ENCODE results near the gene PPFIBP2.

PPFIBP2 gene

GRCh38 chr11:7696424-7696823 lies 182.6 kb downstream of the PPFIBP2 start:
- no peak for DNase-seq
- Histone ChIP-seq H3K27me3 (replicated peaks; ENCODE audit: insufficient read depth, low read length) (0 out of 2 replicates have a peak, but pooled peaks cover 6% of the 10 kb centered on the region), H3K4me1 (ENCODE audit: low read length) (peaks cover 3% of the 10 kb centered on the region; the same call in 1 of the 2 replicates), H2AFZ (ENCODE audit: low read length) (no peak overlapping the region), H3K9me2 (replicated peaks; ENCODE audit: insufficient read depth, low read length) (no peaks in the 10 kb centered on the region), H3K4me2 (ENCODE audit: low read depth, low read length) (no peak overlapping the region), H3K27ac (ENCODE audit: low read length) (no peak overlapping the region), H3K4me3 (ENCODE audit: low read length) (no peak overlapping the region), H3K9ac (ENCODE audit: low read length) (no peak overlapping the region), H4K20me1 (ENCODE audit: insufficient read depth, low read length) (no peaks in the 10 kb centered on the region), H3K36me3 (replicated peaks; ENCODE audit: insufficient read depth, low read length) (no peaks in the 10 kb centered on the region), H3K79me2 (ENCODE audit: low read length) (no peaks in the 10 kb centered on the region), H3F3A (ENCODE audit: insufficient read depth, low read length) (no peaks in the 10 kb centered on the region), H3K9me3 (replicated peaks; ENCODE audit: insufficient read depth, low read length) (no peaks in the 10 kb centered on the region)
- no peak for TF ChIP-seq EZH2 (optimal IDR thresholded peaks at IDR 0.05; ENCODE audit: low read depth, low read length)
- no peak for TF ChIP-seq EZH2phosphoT487 (IDR thresholded peaks at IDR 0.05; ENCODE audit: low read length)
- no peak for TF ChIP-seq CTCF (IDR thresholded peaks at IDR 0.05; ENCODE audit: low read length)
